ENCODE data around the gene TLE1. TPM values are rescaled to one million over a fixed set of nuclear protein-coding genes. Genes with fewer than 3 reads are reported as not detected.

The TLE1 gene
- total RNA-seq, 1 experiment from 2014 or later: 97.7 TPM

- TF ChIP-seq FOXJ3 (CRISPR knock-in tag; IDR thresholded peaks at IDR 0.05; ENCODE audit: borderline replicate concordance) (no peak), KAT7 (CRISPR knock-in tag; IDR thresholded peaks at IDR 0.05; ENCODE audit: borderline replicate concordance) (no peak), ATF3 (CRISPR knock-in tag; conservative IDR thresholded peaks at IDR 0.05) (no peak), TEAD4 (CRISPR knock-in tag; IDR thresholded peaks at IDR 0.05) (no peak), TP53 (CRISPR knock-in tag; IDR thresholded peaks at IDR 0.05) (no peak), PRRX2 (CRISPR knock-in tag; IDR thresholded peaks at IDR 0.05) (no peak), FOXK1 (CRISPR knock-in tag; IDR thresholded peaks at IDR 0.05) (no peak), GTF2I (CRISPR knock-in tag; conservative IDR thresholded peaks at IDR 0.05) (no peak), FOXP4 (CRISPR knock-in tag; IDR thresholded peaks at IDR 0.05) (no peak)
Observed at GRCh38 chr9:81575956-81576355, 113.4 kb downstream of the TLE1 start (continued).

- DNase-seq (ENCODE audit: low spot score): no peak
Observed at GRCh38 chr9:81574405-81574804, 114.9 kb downstream of the TLE1 start.

More at GRCh38 chr9:81574405-81574804, 114.9 kb downstream of the TLE1 start:
- Mint-ChIP-seq H3K36me3 (peaks cover 11% of the 10 kb centered on the region; the same call in 1 of the 2 replicates), H3K27me3 (ENCODE audit: low read depth) (no peaks in the 10 kb centered on the region), H3K4me1 (peaks cover 36% of the 10 kb centered on the region), H3K27ac (peak overlapping the region; percentile 35; the same call in 1 of the 2 replicates), H3K9me3 (no peaks in the 10 kb centered on the region), H3K4me3 (no peak overlapping the region)
- ATAC-seq: no peak
- ChIA-PET POLR2A (no interaction called here), CTCF (no interaction called here)
- TF ChIP-seq GTF2I (CRISPR knock-in tag; conservative IDR thresholded peaks at IDR 0.05): no peak
- no peak for TF ChIP-seq ARID4B (CRISPR knock-in tag; IDR thresholded peaks at IDR 0.05; ENCODE audit: borderline replicate concordance)
- no peak for TF ChIP-seq ZMAT4 (CRISPR knock-in tag; IDR thresholded peaks at IDR 0.05)
- TF ChIP-seq MLX (CRISPR knock-in tag; IDR thresholded peaks at IDR 0.05): no peak
- no peak for TF ChIP-seq SOX15 (CRISPR knock-in tag; IDR thresholded peaks at IDR 0.05)
- TF ChIP-seq ZSCAN18 (CRISPR knock-in tag; IDR thresholded peaks at IDR 0.05): no peak
